Keratinocyte (primary cell): ENCODE measurements around the gene EIF3L.

ENCODE experiments used
- EZH2 ChIP-seq: IDR thresholded peaks from one replicate; pipeline ENCODE4 v1.6.1; 2012; ENCODE audit warnings: inconsistent platforms, mild to moderate bottlenecking, low read length, moderate library complexity
- TF ChIP-seq, protein P1 (sequence below), 3 experiments: IDR thresholded peaks in 1 of 3; conservative IDR thresholded peaks in 1 of 3; optimal IDR thresholded peaks in 1 of 3; 2 replicates in 2 of 3; 3 replicates in 1 of 3; pipeline versions ENCODE3 to v1.5.1; 2011; ENCODE audit warnings: low read length in 3 of 3, mild to moderate bottlenecking in 3 of 3, moderate library complexity in 2 of 3, control low read depth in 1 of 3, inconsistent platforms in 1 of 3; ENCODE audit not compliant: insufficient read depth in 2 of 3; ENCODE audit errors: extremely low read depth in 1 of 3

DNA sequence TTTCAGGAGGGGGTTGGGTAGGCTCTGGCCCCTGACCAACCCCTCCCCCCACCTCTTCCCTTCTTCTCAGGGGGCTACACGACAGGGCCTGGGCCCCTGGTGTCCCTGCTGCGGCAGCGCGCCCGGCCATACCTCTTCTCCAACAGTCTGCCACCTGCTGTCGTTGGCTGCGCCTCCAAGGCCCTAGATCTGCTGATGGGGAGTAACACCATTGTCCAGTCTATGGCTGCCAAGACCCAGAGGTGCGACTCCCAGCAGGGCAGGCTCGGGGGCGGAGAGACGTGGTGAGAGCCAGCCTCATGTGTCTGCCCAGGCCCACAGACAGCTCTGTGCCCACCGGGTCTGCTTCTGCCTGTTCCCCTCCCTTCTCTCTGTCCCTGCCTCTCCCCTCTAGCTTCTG lies 33.6 kb upstream of the EIF3L start:
- TF ChIP-seq, protein P1, sequence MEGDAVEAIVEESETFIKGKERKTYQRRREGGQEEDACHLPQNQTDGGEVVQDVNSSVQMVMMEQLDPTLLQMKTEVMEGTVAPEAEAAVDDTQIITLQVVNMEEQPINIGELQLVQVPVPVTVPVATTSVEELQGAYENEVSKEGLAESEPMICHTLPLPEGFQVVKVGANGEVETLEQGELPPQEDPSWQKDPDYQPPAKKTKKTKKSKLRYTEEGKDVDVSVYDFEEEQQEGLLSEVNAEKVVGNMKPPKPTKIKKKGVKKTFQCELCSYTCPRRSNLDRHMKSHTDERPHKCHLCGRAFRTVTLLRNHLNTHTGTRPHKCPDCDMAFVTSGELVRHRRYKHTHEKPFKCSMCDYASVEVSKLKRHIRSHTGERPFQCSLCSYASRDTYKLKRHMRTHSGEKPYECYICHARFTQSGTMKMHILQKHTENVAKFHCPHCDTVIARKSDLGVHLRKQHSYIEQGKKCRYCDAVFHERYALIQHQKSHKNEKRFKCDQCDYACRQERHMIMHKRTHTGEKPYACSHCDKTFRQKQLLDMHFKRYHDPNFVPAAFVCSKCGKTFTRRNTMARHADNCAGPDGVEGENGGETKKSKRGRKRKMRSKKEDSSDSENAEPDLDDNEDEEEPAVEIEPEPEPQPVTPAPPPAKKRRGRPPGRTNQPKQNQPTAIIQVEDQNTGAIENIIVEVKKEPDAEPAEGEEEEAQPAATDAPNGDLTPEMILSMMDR (optimal IDR thresholded peaks at IDR 0.05 in 1 of 3, IDR thresholded peaks at IDR 0.05 in 1 of 3, conservative IDR thresholded peaks at IDR 0.05 in 1 of 3; ENCODE audit: extremely low read depth in 1 of 3, insufficient read depth in 2 of 3, low read length in 3 of 3), result no peak
- TF ChIP-seq EZH2, result no peak
